Neutrophil (primary cell): Measurements from ENCODE around the gene OTUB1.
"Not testable (repeated sequence)": the region's sequence is repeated elsewhere in the genome, so short reads cannot be mapped to it uniquely, and the experiment has no call there.

ENCODE experiments used
- H3K27ac ChIP-seq: fragments of 200-600 bp; sonication (generic); 2 replicates; pipeline ENCODE4 v1.5.1; 2016; ENCODE audit warnings: mild to moderate bottlenecking, moderate library complexity
- H3K27me3 ChIP-seq: fragments of 200-600 bp; sonication (generic); 2 replicates; pipeline ENCODE4 v1.6.0; 2016; ENCODE audit warnings: mild to moderate bottlenecking
- H3K36me3 ChIP-seq: fragments of 200-600 bp; sonication (generic); 2 replicates; pipeline ENCODE4 v1.5.1; 2017
- H3K4me1 ChIP-seq, 2 experiments: fragments of 200-600 bp in 1 of 2; sonication (generic) in 1 of 2; 1 replicate in 1 of 2; 2 replicates in 1 of 2; pipeline versions ENCODE4 v1.5.1 to v1.6.1; 2013 to 2016; ENCODE audit warnings: low read depth in 1 of 2, low read length in 1 of 2, mild to moderate bottlenecking in 1 of 2, moderate library complexity in 1 of 2; ENCODE audit not compliant: control insufficient read depth in 1 of 2, insufficient read depth in 1 of 2
- H3K4me3 ChIP-seq, 2 experiments: fragments of 200-600 bp in 1 of 2; sonication (generic) in 1 of 2; 1 replicate in 1 of 2; 2 replicates in 1 of 2; pipeline ENCODE4 v1.5.1; 2013 to 2016; ENCODE audit warnings: low read depth in 1 of 2, low read length in 1 of 2, mild to moderate bottlenecking in 1 of 2, moderate library complexity in 1 of 2
- H3K9me3 ChIP-seq: fragments of 200-600 bp; sonication (generic); 2 replicates; pipeline ENCODE4 v1.5.1; 2016
- TF ChIP-seq, protein P1 (sequence below): fragments of 200-600 bp; sonication (generic); IDR thresholded peaks from 2 replicates; pipeline ENCODE4 v1.5.1; 2016; ENCODE audit warnings: antibody characterized with exemption

Gene OTUB1

DNA sequence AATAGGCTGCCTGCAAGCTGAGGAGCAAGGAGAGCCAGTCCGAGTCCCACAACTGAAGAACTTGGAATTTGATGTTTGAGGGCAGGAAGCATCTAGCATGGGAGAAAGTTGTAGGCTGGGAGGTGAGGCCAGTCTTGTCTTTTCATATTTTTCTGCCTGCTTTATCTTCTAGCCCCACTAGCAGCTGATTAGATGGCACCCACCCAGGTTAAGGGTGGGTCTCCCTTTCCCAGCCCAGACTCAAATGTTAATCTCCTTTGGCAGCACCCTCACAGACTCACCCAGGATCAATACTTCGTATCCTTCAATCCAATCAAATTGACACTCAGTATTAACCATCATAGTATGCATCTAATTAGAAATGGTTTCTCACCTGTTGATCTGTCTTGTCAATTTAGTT lies 16.8 kb upstream of the OTUB1 start:
- Histone ChIP-seq H3K4me1 (peaks cover 4 to 6% of the 10 kb centered on the region in 2 experiments), H3K27me3 (peaks cover 5% of the 10 kb centered on the region), H3K4me3 (no peak overlapping the region), H3K27ac (no peak overlapping the region), H3K9me3 (no peaks in the 10 kb centered on the region), H3K36me3 (no peaks in the 10 kb centered on the region)
- TF ChIP-seq, protein P1, sequence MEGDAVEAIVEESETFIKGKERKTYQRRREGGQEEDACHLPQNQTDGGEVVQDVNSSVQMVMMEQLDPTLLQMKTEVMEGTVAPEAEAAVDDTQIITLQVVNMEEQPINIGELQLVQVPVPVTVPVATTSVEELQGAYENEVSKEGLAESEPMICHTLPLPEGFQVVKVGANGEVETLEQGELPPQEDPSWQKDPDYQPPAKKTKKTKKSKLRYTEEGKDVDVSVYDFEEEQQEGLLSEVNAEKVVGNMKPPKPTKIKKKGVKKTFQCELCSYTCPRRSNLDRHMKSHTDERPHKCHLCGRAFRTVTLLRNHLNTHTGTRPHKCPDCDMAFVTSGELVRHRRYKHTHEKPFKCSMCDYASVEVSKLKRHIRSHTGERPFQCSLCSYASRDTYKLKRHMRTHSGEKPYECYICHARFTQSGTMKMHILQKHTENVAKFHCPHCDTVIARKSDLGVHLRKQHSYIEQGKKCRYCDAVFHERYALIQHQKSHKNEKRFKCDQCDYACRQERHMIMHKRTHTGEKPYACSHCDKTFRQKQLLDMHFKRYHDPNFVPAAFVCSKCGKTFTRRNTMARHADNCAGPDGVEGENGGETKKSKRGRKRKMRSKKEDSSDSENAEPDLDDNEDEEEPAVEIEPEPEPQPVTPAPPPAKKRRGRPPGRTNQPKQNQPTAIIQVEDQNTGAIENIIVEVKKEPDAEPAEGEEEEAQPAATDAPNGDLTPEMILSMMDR: no peak

DNA sequence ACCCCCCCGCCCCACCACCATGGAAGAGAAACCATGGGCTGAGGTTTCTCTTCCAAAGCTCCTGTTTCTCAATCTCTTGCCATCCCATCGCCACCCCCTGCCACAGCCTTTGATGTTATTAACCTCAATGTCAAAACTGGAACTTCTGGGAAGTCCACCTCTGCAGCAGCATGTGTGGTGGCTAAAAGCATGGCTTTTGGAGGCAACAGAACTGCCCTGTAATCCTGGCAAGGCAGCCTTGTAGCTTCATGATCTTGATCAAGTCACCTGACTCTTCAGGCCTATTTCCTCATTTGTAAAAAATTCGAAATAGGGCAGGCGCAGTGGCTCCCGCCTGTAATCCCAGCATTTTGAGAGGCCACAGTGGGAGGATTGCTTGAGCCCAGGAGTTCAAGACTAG lies 15.3 kb upstream of the OTUB1 start:
- Histone ChIP-seq H3K36me3 (no peaks in the 10 kb centered on the region), H3K9me3 (no peaks in the 10 kb centered on the region)
- TF ChIP-seq, protein P1: no peak

DNA sequence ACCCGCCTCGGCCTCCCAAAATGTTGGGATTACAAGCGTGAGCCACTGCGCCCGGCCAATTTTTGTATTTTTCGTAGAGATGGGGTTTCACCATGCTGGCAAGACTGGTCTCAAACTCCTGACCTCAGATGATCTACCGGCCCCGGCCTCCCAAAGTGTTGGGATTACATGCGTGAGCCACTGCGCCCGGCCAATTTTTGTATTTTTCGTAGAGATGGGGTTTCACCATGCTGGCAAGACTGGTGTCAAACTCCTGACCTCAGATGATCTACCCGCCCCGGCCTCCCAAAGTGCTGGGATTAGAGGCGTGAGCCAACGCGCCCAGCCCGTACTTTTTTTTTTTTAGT lies 12.4 kb upstream of the OTUB1 start:
- not testable (repeated sequence) for H3K9me3 ChIP-seq, H3K27me3 ChIP-seq, H3K36me3 ChIP-seq
- peak overlapping the region; percentile 94 to 98 for H3K4me3 ChIP-seq
- peak overlapping the region; percentile 90 for H3K27ac ChIP-seq
- peaks cover 23 to 27% of the 10 kb centered on the region in 2 experiments for H3K4me1 ChIP-seq

More for the DNA sequence above, 15.3 kb upstream of the OTUB1 start:
- Histone ChIP-seq H3K27ac (no peak overlapping the region), H3K27me3 (peaks cover 5% of the 10 kb centered on the region), H3K4me1 (peaks cover 17 to 21% of the 10 kb centered on the region in 2 experiments), H3K4me3 (no peak overlapping the region)

DNA sequence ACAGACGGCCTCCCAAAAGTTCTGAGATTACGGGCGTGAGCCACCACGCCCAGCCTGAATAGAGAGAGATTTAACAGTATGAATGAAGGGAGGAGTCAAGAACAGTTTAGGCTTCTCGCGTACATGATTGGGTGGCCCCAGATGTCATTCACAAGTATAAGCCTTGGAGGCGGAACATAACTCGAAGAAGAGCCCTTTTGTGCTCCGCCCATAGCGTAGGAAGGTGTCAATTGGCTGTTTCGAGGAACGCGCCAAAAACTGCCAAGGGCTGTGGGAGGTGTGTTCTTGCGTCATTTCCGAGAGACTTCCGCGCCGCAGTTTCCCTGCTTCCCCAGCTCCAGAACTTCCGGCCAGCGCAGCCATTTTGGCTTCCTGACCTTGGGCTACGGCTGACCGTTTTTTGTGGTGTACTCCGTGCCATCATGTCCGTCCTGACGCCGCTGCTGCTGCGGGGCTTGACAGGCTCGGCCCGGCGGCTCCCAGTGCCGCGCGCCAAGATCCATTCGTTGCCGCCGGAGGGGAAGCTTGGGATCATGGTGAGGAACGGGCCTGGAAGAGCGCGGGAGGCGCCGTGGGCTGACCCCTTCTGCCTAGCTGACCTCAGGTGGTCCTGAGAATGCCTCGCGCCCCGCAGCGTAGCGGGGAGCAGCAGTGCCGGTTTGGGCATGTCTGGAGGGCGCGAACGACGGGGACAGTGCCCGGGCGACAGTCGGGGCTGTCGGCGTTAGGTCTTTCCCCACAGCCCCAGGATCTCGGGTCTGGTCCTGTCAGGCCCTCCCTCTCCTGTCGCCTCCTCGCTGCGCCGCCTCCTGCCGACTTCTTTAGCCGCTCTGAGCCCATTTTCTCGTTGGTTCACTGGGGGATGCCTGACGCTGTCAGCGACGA lies 11.7 kb upstream of the OTUB1 start, which contains the start of gene COX8A:
Gene COX8A, plus strand, starts transcription at position 362 of the 885 bp plus-strand sequence. Its CDS starts 61 bp downstream, at position 423.
- TF ChIP-seq, protein P1: no peak
- H3K36me3 ChIP-seq: peaks cover 7% of the 10 kb centered on the region
- peak within 1 kb of the TSS; percentile 90 for H3K27ac ChIP-seq
- peak within 1 kb of the TSS; percentile 94 to 98 for H3K4me3 ChIP-seq
- H3K27me3 ChIP-seq: peaks cover 5% of the 10 kb centered on the region
- H3K9me3 ChIP-seq: no peaks in the 10 kb centered on the region
- H3K4me1 ChIP-seq: peaks cover 23 to 27% of the 10 kb centered on the region in 2 experiments

DNA sequence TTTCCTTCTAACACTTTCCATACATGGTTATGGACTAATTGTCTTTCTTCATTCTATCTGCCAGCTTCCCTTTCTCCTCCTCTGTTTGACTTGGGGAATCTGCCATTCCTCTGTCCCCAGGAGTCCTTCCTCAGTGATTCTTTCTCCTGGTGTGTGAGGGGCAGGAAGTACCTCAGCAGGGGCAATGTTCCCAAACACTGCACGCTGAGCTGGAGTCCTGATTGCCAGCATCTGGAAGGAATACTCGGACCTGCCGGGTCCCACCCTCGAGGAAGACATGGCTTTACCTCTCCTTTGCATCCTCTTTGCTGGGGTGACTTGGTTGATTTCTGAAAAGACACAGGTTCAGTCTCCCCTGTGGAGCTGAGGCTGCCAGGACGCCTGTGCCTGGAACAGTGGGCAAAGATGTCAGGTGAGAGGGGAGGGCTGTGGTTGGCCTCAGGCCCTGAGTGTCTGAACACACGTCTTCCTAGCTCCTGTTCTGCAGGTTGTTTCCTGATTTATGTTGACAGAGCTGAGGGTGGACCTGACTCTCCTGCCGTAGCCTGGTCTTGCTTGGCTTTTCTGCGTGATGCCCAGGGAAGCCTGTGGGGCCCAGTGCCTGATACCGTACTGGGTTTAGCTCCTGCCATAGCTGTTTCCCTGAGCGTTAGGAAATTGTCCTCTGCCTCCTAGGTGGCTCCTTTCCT lies 7.5 kb upstream of the OTUB1 start:
- TF ChIP-seq, protein P1: no peak
- no peak overlapping the region for H3K27ac ChIP-seq
- H3K4me1 ChIP-seq: peaks cover 30 to 34% of the 10 kb centered on the region in 2 experiments

DNA sequence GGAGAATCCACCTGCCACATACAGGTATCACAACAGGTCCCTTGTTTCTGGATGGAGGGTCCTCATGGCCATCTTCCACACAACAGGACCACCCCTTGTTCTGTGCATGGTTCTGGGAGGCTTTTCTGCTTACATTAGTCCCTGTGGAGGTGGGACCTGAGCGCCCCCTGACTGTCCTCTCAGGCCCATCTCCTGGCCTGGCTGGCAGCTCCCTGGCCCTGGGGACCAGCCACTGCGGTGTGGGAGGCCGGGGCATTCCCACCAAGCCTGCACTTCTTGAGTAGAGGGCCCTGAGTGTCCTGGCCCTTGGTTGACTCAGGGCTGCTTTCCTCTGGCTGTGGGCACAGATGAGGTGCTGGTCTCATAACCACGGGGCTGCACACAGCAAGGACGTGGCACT lies 6.8 kb upstream of the OTUB1 start:
- TF ChIP-seq, protein P1: no peak
- peaks cover 7% of the 10 kb centered on the region for H3K36me3 ChIP-seq
- H3K27ac ChIP-seq: no peak overlapping the region
- H3K4me3 ChIP-seq: no peak overlapping the region
- H3K27me3 ChIP-seq: no peaks in the 10 kb centered on the region
- H3K4me1 ChIP-seq: peaks cover 24 to 30% of the 10 kb centered on the region in 2 experiments
- H3K9me3 ChIP-seq: no peaks in the 10 kb centered on the region

More for the DNA sequence above, 7.5 kb upstream of the OTUB1 start:
- H3K4me3 ChIP-seq: no peak overlapping the region
- H3K27me3 ChIP-seq: no peaks in the 10 kb centered on the region
- H3K9me3 ChIP-seq: no peaks in the 10 kb centered on the region
- H3K36me3 ChIP-seq: peaks cover 7% of the 10 kb centered on the region
